Measurements from ENCODE around the gene UBAC1.
"Not testable (repeated sequence)": the region's sequence is repeated elsewhere in the genome, so short reads cannot be mapped to it uniquely, and the experiment has no call there.

Gene UBAC1

GRCh38 chr9:135951889-135952663 is 9.1 kb downstream of the UBAC1 start:
- peak; percentile 83 for DNase-seq (ENCODE audit: low read depth)
- H3K4me3 ChIP-seq (ENCODE audit: low read depth, low read length) = no peak overlapping the region
- TF ChIP-seq CTCF (conservative IDR thresholded peaks at IDR 0.05; ENCODE audit: low read depth, low read length) = no peak

- H3K4me3 ChIP-seq (ENCODE audit: low read depth, low read length); DNase-seq (ENCODE audit: low read depth): not testable (repeated sequence)
Measured at GRCh38 chr9:135951310-135951709, 9.9 kb downstream of the UBAC1 start.

DNA sequence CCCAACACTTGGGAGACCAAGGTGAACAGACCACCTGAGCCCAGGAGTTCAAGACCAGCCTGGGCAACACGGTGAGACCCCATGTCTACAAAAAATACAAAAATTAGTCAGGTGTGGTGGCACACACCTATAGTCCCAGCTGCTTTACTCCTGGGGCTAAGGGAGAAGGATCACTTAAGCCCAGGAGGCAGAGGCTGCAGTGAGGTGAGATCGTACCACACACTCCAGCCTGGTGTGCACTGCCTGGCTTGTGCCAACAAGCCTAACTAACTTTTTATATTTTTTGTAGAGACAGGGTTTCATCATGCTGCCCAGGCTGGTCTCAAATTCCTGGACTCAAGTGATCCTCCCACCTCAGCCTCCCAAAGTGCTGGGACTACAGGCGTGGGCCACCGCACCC is 10.3 kb downstream of the UBAC1 start:
- not testable (repeated sequence) for DNase-seq (ENCODE audit: low read depth); H3K4me3 ChIP-seq (ENCODE audit: low read depth, low read length)

GRCh38 chr9:135950135-135950682 is 11.0 kb downstream of the UBAC1 start:
- TF ChIP-seq CTCF (conservative IDR thresholded peaks at IDR 0.05; ENCODE audit: low read depth, low read length) = no peak
- no peak for DNase-seq (ENCODE audit: low read depth)
- H3K4me3 ChIP-seq (ENCODE audit: low read depth, low read length) = no peak overlapping the region

DNA sequence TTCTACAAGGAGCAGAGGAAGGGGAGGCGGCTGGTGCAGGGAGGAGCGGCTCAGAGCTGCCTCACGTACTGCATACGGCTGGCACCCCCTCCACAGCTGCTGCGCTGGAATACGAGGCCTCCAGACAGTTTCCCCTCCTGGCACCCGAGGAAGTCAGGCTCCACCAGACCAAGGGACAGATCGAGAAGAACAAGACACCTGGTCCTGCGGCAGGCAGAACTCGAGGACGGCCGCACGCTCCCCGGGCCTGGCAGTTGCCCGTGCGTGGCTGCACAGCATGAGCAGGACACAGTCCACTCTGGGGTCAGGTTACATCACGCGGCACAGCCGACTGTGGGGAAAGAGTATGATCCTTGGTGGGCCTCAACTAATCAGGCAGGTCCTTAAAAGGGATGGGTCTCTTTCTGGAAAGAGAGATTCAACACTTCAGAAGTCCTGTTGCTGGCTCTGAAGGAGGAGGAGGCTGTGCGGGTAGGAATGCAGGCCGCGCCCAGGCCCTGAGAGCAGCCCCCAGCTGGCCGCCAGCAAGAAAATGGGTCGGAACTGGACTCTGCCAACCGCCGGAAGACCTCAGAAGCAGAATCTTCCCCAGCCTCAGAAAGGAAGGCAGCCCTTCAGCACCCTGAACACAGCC is 11.6 kb downstream of the UBAC1 start:
- no peak overlapping the region for H3K4me3 ChIP-seq (ENCODE audit: low read depth, low read length)
- no peak for TF ChIP-seq CTCF (conservative IDR thresholded peaks at IDR 0.05; ENCODE audit: low read depth, low read length)
- DNase-seq (ENCODE audit: low read depth) = no peak

DNA sequence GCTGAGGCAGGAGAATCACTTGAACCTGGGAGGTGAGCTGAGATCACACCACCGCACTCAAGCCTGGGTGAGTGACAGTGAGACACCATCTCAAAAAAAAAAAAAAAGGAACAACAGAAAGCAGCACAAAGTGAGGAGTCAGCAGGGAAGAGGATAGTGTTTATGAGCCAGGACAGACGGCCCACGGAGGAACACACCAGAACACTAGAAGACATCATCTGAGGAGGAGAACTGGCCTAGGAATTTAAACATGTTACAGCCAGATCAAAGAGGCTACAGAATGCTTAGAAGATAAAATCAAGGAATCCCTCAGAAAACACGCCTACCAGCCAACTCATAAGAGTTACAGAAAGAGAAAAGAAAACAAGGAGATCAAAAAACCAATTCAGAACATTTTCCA is 12.2 kb downstream of the UBAC1 start:
- TF ChIP-seq CTCF (conservative IDR thresholded peaks at IDR 0.05; ENCODE audit: low read depth, low read length) = no peak

GRCh38 chr9:135948446-135948845 is 12.7 kb downstream of the UBAC1 start:
- DNase-seq (ENCODE audit: low read depth) = no peak
- TF ChIP-seq CTCF (conservative IDR thresholded peaks at IDR 0.05; ENCODE audit: low read depth, low read length) = no peak
- no peak overlapping the region for H3K4me3 ChIP-seq (ENCODE audit: low read depth, low read length)

More for the DNA sequence above, 12.2 kb downstream of the UBAC1 start:
- no peak for DNase-seq (ENCODE audit: low read depth)
- no peak overlapping the region for H3K4me3 ChIP-seq (ENCODE audit: low read depth, low read length)

DNA sequence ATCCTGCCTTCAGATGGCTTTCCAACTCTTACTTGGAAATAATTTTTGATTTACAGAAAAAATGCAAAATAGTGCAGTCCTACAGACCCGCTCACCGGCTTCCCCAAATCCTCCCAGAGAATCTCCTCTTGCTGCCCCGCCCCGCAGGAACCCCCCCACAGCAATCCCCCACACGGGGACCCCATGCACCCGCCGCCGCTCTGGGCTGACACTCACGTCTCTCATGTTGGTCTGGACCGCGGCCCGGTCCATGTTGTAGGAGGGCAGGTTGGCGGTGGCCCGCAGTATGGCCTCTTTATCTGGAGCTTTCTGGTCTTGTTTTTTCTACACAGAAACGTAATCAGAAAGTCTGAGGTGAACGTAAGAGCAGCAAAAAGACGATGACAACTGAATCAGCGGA is 13.6 kb downstream of the UBAC1 start:
- no peak overlapping the region for H3K4me3 ChIP-seq (ENCODE audit: low read depth, low read length)
- no peak for DNase-seq (ENCODE audit: low read depth)
- TF ChIP-seq CTCF (conservative IDR thresholded peaks at IDR 0.05; ENCODE audit: low read depth, low read length) = no peak

DNA sequence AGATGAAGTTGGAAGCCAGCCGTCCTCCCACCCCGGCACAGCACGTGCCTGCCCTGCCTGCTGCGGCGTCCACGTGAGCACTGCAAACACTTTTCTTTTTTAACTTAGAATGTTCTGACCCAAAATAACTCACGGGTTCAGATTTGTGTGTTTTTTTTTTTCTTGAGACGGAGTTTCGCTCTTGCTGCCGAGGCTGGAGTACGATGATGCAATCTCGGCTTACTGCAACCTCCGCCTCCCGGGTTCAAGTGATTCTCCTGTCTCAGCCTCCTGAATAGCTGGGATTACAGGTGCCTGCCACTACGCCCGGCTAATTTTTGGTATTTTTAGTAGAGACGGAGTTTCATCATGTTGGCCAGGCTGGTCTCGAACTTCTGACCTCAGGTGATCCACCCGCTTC is 14.1 kb downstream of the UBAC1 start:
- not testable (repeated sequence) for H3K4me3 ChIP-seq (ENCODE audit: low read depth, low read length); DNase-seq (ENCODE audit: low read depth)

Data from choroid plexus epithelial cell (primary cell).